Body of pancreas (tissue), 4 donors: ENCODE data around the gene RGS6.

Experiments used
- POLR2A ChIP-seq, 3 donors: fragments of 450-650 bp; IDR thresholded peaks; one replicate each; pipeline ENCODE4 v1.6.1; 2016; ENCODE audit warnings: antibody characterized with exemption in 3 of 3, mild to moderate bottlenecking in 2 of 3
- TF ChIP-seq, protein P1 (sequence below), 7 experiments: fragments of 450-650 bp in 4 of 7; fragments of 200-600 bp in 3 of 7; sonication (generic) in 3 of 7; IDR thresholded peaks; one replicate each; pipeline ENCODE4 v1.5.1; 2016 to 2019; ENCODE audit warnings: antibody characterized with exemption in 7 of 7

DNA sequence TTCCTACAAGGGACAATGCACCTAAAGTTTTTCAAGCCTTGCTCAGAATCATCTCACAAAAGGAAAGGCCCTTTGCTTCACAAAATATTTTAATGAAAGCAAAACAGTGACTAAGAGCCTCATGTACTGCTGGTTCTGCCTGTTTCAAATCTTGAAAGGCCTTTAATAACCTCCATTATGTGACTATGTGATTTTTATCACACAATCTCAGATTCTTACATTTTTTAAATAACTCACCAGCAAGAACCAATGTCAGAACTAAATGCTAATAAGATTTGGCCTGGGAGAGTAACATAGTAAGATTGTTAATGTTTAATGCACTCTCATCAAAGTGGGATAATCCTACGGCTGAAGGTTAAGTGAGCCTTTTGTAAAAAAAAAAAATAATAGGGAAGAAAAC is 378.9 kb downstream of the RGS6 start:
- no peak for TF ChIP-seq POLR2A (IDR thresholded peaks at IDR 0.05)
- TF ChIP-seq, protein P1, sequence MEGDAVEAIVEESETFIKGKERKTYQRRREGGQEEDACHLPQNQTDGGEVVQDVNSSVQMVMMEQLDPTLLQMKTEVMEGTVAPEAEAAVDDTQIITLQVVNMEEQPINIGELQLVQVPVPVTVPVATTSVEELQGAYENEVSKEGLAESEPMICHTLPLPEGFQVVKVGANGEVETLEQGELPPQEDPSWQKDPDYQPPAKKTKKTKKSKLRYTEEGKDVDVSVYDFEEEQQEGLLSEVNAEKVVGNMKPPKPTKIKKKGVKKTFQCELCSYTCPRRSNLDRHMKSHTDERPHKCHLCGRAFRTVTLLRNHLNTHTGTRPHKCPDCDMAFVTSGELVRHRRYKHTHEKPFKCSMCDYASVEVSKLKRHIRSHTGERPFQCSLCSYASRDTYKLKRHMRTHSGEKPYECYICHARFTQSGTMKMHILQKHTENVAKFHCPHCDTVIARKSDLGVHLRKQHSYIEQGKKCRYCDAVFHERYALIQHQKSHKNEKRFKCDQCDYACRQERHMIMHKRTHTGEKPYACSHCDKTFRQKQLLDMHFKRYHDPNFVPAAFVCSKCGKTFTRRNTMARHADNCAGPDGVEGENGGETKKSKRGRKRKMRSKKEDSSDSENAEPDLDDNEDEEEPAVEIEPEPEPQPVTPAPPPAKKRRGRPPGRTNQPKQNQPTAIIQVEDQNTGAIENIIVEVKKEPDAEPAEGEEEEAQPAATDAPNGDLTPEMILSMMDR (IDR thresholded peaks at IDR 0.05), result no peak
